Measurements from ENCODE around the gene STXBP6.

STXBP6 gene

DNA sequence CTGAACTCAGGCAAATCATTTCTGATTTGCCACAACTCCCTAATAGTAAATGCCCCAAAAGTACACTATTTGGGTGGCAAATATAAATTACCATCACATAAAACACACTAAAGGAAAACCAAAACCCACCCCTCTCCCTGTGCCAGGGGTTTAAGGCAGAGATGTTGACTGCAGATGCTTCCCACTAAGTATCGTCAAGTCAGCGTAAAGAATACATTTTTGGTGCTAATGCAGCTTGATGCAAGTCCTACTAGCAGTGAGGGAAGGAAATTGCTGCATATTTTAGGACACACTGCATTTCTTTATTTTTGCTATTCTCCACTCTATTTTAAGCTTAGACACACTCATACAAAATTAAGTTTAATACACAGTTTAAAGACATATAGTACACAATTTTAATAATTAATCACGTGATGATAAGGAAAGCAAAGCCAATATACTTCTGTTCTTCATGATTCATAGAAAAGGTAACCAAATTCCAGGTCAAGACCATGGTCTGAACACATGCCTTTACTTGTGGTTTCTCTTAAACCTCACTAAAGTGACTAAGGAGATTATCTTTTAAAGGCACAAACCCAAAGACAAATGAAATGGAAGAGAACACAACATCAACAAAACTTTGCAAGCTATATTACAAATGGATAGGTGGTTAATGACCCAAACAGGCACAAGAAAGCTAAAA is 162.2 kb downstream of the STXBP6 start:
- no peak for DNase-seq (ENCODE audit: low read depth)

- no peak for DNase-seq (ENCODE audit: low read depth)
Measured at GRCh38 chr14:24885410-24885913, 164.5 kb downstream of the STXBP6 start.

GRCh38 chr14:24883576-24883975 is 166.4 kb downstream of the STXBP6 start:
- no peak for DNase-seq (ENCODE audit: low read depth)

DNA sequence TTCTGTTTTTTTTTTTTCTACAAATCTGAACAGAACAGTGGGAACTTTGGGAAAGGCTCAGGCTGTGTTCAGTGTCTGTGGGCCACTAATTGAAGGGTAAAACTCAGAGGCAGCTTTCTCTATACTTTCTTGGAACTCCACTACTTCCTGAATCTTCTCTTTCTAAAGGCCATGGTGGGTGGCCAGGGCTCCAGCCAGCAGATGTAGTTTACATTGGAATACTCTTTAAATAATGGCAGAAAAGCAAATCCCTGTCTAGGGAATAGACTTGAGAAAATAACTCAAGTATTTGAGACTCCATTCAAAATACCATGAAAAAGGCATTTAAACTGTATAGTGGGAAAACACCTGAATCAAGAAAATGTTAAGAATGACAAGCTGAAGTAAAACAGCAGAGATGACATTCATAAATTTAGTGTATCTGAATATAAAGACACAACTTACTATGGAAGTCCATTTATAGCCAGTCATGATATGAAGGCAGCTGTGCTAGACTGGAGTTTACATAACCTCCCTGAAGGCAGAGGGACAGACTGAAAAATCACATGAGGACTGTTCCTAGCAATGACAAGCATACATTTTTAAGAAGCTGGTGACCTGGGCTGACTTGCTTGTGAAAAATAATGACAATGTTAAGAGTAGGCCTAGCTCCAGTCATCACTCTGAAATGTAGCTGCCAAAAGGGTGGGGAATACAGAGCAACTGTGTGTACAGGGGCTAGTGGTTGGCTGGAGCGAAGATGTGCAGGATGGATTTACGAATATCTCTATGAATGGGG is 168.6 kb downstream of the STXBP6 start:
- no peak for DNase-seq (ENCODE audit: low read depth)

DNA sequence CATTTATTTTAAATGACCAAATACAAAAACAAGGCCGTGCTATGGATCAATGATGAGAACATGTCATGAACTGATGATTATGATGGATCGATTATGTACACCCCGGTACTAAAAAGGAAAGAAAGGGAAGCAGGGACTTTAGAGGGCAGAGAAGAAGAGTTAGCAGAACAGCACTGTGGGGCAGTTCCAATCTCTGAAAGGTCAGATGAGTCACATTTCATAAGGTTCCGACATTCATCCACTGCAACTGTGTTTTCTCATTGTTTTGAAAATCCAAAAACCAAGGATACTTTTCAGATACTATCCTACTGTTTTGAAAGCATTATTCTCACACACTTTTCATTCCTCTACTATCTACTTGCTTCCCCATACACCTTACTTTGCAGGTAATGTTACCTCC is 169.3 kb downstream of the STXBP6 start:
- DNase-seq (ENCODE audit: low read depth) = no peak

- no peak for DNase-seq (ENCODE audit: low read depth)
Measured at GRCh38 chr14:24879661-24880386, 170.1 kb downstream of the STXBP6 start.

GRCh38 chr14:24876996-24877395 is 173.0 kb downstream of the STXBP6 start:
- DNase-seq (ENCODE audit: low read depth) = no peak

DNA sequence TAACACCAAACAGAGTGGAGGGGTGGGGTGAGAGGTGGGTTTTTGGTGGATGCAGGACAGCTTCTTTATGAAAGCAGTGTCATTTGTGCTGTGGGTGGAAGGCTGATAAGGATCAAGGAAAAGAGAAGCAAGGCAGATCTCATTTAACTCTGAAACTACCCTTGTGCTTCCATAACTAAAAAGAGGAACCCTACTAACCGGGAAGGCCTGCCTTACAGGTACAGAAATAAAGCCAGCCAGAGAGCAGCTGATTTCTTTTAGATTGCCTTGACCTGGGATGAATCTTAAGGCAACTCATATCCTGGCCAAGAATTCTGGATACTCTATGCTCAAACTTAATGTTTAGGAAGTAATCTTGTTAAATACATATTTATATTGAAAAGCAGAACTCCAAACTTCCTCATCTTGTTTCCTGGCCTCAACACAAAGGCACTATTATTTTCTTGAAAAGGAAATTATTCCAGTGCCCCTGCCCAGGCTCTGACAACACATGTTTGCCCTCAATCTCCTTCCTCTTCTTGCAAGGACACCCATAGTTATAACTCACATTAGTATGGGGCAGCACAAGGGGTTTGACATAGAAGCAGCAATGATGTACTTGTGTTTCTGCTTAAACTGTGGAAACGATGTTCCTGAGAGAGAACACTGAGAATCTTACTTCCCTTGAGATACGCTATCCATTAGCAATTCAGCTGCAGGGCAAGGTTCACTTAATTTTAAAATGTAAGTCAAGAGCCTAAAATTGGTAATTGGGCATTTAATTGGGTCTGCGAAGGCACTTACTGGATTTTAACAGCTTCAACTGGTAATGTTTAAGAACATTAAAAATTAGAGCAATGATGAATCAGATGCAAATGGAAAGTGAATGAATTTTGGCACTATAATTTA is 173.7 kb downstream of the STXBP6 start:
- DNase-seq (ENCODE audit: low read depth) = no peak

DNA sequence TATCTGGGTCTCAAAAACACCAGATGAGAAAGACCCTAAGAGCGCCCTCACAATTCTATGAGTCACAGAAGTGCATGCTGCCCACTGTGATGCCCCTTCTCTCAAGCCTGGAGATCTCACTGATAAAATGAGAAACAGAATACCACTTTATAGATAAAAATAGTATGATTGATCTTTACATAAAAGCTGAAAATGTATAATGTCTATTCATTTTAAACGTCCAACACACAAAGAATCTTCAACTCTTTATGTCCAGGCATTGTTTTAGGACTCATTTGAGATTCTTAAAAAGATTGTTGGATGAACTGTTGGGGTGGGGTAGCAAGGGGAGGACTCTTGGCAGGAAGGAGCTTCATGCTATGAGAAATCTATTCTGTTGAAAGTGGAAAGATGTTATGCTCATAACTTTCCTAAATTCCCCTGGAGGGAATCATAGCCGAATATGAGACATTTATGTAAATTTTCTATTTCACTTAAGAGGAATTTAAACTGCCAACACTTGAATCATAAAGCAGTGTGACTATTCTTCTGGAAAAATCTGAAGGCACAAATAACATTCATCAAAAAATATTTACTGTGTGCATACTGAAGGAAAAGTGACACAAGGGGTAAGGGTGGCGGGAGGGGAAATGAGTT is 174.6 kb downstream of the STXBP6 start:
- DNase-seq (ENCODE audit: low read depth) = no peak

- DNase-seq (ENCODE audit: low read depth) = no peak
Measured at GRCh38 chr14:24874514-24875202, 175.3 kb downstream of the STXBP6 start.

DNA sequence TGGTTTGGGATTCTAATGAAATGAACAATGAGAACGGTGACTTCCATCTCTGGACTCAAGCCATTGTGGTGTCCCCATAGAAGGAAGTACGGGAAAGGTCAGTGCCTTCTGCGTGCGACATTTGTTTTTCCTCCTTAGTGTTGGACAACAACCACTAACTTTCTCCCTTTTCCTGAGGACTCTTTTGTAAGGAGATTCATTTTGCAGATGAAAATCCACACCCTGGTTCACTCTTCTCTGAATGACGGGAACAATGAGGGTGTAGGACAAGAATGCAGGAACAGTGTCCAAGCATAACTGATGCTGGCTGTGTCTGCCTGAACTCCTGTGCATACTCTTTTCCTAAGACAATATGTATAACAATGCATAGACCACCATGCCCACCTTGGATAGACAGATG is 176.4 kb downstream of the STXBP6 start:
- DNase-seq (ENCODE audit: low read depth) = no peak

DNA sequence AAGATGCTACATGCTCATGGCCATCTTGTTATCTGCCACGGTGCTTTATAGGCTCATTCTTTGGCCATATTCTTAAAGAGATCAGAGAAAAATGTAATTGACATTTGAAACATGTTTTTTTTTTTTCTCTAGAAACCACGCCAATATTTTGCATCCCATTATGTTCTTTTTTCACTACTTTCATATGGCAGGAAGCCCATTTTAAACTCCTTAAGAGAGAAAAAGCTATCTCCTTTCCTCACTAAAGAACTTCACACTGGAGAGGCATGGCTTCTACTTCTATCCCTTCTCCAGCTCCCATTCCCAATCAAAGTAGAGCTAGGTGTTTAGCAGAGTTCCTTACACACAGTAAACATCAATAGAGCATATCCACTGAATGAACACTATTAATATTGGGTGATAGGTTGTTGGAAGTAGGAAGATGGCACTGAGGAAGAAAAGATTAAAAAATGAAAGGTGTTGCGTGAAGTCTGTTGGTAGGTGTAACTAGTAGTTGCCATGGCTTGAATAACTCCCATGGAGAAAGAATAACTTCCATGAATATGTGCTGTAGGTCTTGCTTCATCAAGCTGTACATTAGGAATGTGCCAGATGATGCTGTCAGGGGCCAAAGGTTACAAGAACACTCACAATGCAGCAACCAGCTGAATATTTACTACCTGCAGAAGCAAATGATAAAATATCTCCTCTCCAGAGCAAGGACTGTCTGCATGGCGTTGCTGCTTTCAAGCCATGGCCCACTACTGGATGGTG is 178.8 kb downstream of the STXBP6 start:
- no peak for DNase-seq (ENCODE audit: low read depth)

- DNase-seq (ENCODE audit: low read depth) = no peak
Measured at GRCh38 chr14:24868389-24868788, 181.6 kb downstream of the STXBP6 start.

- no peak for DNase-seq (ENCODE audit: low read depth)
Measured at GRCh38 chr14:24866067-24866639, 183.8 kb downstream of the STXBP6 start.

DNA sequence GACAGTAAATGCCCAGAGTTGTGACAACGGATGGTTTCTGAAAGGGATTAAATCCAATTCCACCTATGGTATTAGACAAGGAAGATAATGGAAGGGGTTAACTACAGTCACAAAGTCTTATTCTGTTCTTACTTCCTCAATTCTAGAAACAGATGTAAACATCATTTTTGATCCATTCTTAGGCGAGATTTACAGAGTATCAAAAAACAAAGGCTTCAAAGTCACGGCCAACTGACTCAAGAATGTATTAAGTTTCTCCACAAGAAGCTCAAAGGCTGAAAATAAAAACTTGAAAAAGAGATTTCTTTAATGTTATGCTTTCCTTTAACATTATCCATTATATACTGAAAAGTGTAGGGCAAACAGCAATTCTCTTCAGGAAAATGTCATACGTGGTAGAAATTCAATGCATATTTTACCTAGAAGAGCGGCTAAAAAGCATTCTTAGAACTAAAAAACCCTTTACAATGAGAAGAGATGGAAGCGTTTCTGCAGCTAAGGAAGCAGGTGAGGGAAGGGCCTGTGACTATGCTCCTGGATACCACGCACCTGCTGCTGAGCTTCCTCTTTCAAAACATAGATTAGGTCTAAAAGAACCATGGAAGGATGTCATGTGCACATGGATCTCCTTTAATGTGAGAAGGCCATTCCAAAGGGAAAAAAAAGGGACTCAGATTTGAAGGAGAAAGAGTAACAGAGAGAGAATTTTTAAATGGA is 185.8 kb downstream of the STXBP6 start:
- no peak for DNase-seq (ENCODE audit: low read depth)

DNA sequence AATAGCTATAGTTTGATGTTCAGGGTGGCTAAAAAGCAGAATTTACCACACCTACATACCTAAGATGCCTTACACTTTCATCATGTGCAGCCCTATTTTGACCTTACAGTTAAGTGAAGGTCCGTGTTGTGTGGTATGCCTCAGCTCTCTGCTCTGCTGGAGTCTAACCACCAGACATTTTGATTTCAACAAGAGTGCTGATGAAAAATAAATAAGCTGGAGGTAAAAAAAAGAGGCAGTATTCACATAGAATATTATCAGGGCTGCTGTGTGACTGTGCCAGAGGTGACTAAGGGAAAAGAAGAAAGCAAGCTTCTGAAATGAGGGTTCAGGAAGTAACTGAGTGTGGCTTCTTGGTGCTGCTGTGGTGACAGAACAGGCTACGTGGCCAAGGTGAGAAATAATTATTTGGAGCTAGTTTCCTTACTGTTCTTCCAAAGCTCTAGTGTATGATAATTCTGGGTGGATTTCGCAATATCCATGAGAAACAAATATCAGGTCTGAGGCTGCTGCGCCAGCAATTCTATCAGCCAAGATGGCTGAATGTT is 188.8 kb downstream of the STXBP6 start:
- DNase-seq (ENCODE audit: low read depth) = no peak

- DNase-seq (ENCODE audit: low read depth) = no peak
Measured at GRCh38 chr14:24859559-24859958, 190.4 kb downstream of the STXBP6 start.

DNA sequence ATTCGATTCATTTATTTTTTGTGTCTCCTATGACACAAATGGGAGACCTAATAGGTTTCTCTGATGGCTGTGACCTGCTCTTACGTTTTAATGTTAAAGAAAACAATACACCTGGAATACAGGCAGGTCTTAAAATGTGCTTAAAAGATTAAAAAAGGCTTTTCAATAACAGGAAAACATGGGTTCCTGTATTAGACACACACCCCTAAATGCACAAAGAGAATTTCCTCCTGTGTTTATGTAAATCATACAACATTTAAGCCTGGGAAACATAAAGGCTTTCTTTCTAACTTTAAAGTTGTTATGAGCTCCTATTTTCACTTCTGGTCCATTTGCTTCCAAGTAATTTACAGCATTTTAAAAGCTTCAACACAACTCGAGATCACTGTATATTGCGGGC is 191.3 kb downstream of the STXBP6 start:
- no peak for DNase-seq (ENCODE audit: low read depth)

GRCh38 chr14:24858052-24858451 is 191.9 kb downstream of the STXBP6 start:
- no peak for DNase-seq (ENCODE audit: low read depth)

Measured in activated T-helper 9 cell treated with anti-CD3 and anti-CD28 coated beads, Interleukin-2, amount 50 U/mL, for 16 hours (primary cell).